ENCODE measurements around the gene DDX42.

The DDX42 gene

DNA sequence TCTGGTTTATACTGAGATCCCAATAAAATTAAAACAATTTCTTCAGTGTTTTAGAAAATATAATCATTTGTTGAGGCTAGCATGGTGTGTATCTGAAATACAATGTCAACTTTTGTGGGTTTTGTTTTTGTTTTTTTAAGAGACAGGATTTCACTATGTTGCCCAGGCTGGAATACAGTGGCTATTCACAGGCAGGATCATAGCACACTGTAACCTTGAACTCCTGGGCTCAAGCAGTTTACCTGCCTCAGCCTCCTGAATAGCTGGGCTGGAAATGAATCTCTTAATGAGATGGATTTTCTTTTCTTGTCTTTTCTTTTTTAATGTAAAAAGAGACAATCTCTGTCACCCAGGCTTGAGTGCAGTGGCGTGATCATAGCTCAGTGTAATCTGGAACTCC, 12.1 kb downstream of the DDX42 start:
- peaks cover 90% of the 10 kb centered on the region for H3K79me2 ChIP-seq (ENCODE audit: insufficient read depth, low read length)
- no peak overlapping the region for H3K9ac ChIP-seq (ENCODE audit: low read depth, low read length)
- no peak overlapping the region for H3K27ac ChIP-seq (ENCODE audit: low read length)
- no peak overlapping the region for H2AFZ ChIP-seq (ENCODE audit: low read depth, low read length)
- H4K20me1 ChIP-seq (ENCODE audit: insufficient read depth, low read length) = peaks cover 42% of the 10 kb centered on the region
- TF ChIP-seq, protein P1, sequence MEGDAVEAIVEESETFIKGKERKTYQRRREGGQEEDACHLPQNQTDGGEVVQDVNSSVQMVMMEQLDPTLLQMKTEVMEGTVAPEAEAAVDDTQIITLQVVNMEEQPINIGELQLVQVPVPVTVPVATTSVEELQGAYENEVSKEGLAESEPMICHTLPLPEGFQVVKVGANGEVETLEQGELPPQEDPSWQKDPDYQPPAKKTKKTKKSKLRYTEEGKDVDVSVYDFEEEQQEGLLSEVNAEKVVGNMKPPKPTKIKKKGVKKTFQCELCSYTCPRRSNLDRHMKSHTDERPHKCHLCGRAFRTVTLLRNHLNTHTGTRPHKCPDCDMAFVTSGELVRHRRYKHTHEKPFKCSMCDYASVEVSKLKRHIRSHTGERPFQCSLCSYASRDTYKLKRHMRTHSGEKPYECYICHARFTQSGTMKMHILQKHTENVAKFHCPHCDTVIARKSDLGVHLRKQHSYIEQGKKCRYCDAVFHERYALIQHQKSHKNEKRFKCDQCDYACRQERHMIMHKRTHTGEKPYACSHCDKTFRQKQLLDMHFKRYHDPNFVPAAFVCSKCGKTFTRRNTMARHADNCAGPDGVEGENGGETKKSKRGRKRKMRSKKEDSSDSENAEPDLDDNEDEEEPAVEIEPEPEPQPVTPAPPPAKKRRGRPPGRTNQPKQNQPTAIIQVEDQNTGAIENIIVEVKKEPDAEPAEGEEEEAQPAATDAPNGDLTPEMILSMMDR (IDR thresholded peaks at IDR 0.05; ENCODE audit: borderline replicate concordance, extremely low read depth, low read length, poor library complexity, severe bottlenecking) = no peak
- no peak for TF ChIP-seq EZH2 (IDR thresholded peaks at IDR 0.05; ENCODE audit: borderline replicate concordance, low read depth, low read length, severe bottlenecking)
- DNase-seq = no peak
- H3K4me1 ChIP-seq (ENCODE audit: insufficient read depth, low read length) = no peaks in the 10 kb centered on the region
- H3K4me3 ChIP-seq (ENCODE audit: low read depth in 1 of 2, low read length in 2 of 2) = no peak overlapping the region
- H3K9me3 ChIP-seq (ENCODE audit: insufficient read depth, low read length, severe bottlenecking) = no peaks in the 10 kb centered on the region
- H3K36me3 ChIP-seq (ENCODE audit: insufficient read depth, low read length) = peaks cover 81% of the 10 kb centered on the region
- no peak for ATAC-seq (ENCODE audit: insufficient read depth, low read depth)
- no peaks in the 10 kb centered on the region for H3K27me3 ChIP-seq (ENCODE audit: insufficient read depth, low read length, poor library complexity)
- no peak overlapping the region for H3K4me2 ChIP-seq (ENCODE audit: insufficient read depth, low read length)

DNA sequence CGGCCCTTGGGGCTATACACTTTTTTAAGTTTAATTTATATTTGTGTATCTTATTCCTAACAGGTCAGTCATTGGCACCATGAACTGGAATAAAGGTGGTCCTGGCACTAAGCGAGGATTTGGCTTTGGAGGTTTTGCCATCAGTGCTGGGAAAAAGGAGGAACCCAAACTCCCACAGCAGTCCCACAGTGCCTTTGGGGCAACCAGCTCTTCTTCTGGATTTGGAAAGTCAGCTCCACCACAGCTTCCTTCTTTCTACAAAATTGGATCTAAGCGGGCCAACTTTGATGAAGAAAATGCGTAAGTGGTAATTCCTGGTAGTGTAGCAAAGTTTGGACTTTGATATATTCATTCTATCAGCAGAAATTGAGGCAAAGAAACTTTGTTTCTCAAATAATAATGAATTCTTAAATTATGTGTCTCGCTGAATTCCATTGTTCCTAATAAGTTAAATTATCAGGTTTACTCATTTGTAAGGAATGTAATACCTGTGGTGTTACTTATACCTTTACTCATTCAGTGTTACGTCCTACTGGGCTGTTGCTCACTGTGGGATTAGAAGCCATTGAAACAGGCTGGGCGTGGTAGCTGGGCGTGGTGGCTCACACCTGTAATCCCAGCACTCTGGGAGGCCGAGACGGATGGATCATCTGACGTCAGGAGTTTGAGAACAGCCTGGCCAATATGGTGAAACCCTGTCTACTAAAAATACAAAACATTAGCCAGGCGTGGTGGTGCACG, 13.2 kb downstream of the DDX42 start:
- DNase-seq = no peak
- Histone ChIP-seq H3K9me3 (ENCODE audit: insufficient read depth, low read length, severe bottlenecking) (no peaks in the 10 kb centered on the region), H3K4me2 (ENCODE audit: insufficient read depth, low read length) (no peak overlapping the region), H3K9ac (ENCODE audit: low read depth, low read length) (no peak overlapping the region), H3K36me3 (ENCODE audit: insufficient read depth, low read length) (peaks cover 87% of the 10 kb centered on the region), H3K4me3 (ENCODE audit: low read depth in 1 of 2, low read length in 2 of 2) (no peak overlapping the region), H3K79me2 (ENCODE audit: insufficient read depth, low read length) (peaks cover 87% of the 10 kb centered on the region), H2AFZ (ENCODE audit: low read depth, low read length) (no peak overlapping the region), H3K27ac (ENCODE audit: low read length) (no peak overlapping the region), H4K20me1 (ENCODE audit: insufficient read depth, low read length) (peaks cover 39% of the 10 kb centered on the region), H3K4me1 (ENCODE audit: insufficient read depth, low read length) (no peaks in the 10 kb centered on the region), H3K27me3 (ENCODE audit: insufficient read depth, low read length, poor library complexity) (no peaks in the 10 kb centered on the region)
- no peak for ATAC-seq (ENCODE audit: insufficient read depth, low read depth)
- TF ChIP-seq, protein P1 (IDR thresholded peaks at IDR 0.05; ENCODE audit: borderline replicate concordance, extremely low read depth, low read length, poor library complexity, severe bottlenecking) = no peak
- no peak for TF ChIP-seq EZH2 (IDR thresholded peaks at IDR 0.05; ENCODE audit: borderline replicate concordance, low read depth, low read length, severe bottlenecking)

DNA sequence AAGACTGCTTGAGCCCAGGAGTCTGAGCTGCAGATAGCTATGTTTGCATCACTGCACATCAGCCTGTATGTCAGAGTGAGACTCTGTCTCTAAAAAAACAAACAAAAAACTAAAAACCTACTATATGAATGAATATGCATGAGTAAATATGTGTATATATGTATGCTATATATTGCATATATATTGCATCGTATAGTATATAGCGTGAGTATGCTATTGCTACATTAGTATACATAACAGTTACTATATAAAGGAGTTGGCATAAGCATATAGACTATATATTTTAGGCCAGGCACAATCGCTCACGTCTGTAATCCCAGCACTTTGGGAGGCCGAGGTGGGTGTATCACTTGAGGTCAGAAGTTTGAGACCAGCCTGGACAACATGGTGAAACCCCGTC, 16.1 kb downstream of the DDX42 start:
- Histone ChIP-seq H2AFZ (ENCODE audit: low read depth, low read length) (no peak overlapping the region), H3K4me1 (ENCODE audit: insufficient read depth, low read length) (no peaks in the 10 kb centered on the region), H3K4me2 (ENCODE audit: insufficient read depth, low read length) (no peak overlapping the region), H3K27ac (ENCODE audit: low read length) (no peak overlapping the region), H3K9ac (ENCODE audit: low read depth, low read length) (no peak overlapping the region), H3K27me3 (ENCODE audit: insufficient read depth, low read length, poor library complexity) (no peaks in the 10 kb centered on the region), H4K20me1 (ENCODE audit: insufficient read depth, low read length) (peaks cover 15% of the 10 kb centered on the region; the same call in 1 of the 2 replicates), H3K4me3 (ENCODE audit: low read depth in 1 of 2, low read length in 2 of 2) (no peak overlapping the region), H3K79me2 (ENCODE audit: insufficient read depth, low read length) (peaks cover 71% of the 10 kb centered on the region), H3K9me3 (ENCODE audit: insufficient read depth, low read length, severe bottlenecking) (no peaks in the 10 kb centered on the region), H3K36me3 (ENCODE audit: insufficient read depth, low read length) (peaks cover 90% of the 10 kb centered on the region)
- TF ChIP-seq EZH2 (IDR thresholded peaks at IDR 0.05; ENCODE audit: borderline replicate concordance, low read depth, low read length, severe bottlenecking) = no peak
- TF ChIP-seq, protein P1 (IDR thresholded peaks at IDR 0.05; ENCODE audit: borderline replicate concordance, extremely low read depth, low read length, poor library complexity, severe bottlenecking) = no peak
- DNase-seq = no peak
- no peak for ATAC-seq (ENCODE audit: insufficient read depth, low read depth)

Measured in DND-41 (cell line).